HG02885 (cell line): ENCODE results near the gene NRP2.

Source experiments
- ATAC-seq: cut with Tn5 transposase; IDR thresholded peaks from one replicate; pipeline ENCODE4 v1.9.1; 2021; ENCODE audit warnings: mild to moderate bottlenecking; ENCODE audit not compliant: unreplicated experiment, poor library complexity

Gene NRP2

DNA sequence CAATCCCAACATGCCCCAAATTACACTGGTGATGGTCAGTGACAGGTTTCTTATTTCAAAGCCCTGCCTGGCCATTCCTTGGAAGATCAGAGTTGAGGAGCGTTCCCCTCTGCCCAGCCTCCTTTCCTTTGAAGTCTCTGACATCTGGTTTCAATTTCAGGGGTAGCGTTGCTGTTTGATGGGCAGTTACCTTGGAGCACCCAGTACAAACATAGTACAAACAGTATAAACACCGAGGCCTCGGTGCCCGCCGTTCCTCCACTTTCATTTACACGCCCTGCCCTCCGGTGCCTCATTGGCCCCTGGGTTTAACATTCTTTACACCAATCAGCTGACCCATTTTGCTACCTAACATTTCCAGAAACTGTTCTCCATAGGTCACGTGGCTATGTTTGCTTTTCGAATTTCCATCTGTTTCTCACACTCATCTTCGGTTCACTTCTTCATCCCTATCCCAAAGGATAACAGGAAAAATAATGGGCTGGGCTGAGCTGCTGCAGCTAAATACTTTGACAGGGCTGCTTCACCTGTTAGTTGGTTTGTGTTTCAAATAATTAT is 65.6 kb downstream of the NRP2 start:
- ATAC-seq: no peak

DNA sequence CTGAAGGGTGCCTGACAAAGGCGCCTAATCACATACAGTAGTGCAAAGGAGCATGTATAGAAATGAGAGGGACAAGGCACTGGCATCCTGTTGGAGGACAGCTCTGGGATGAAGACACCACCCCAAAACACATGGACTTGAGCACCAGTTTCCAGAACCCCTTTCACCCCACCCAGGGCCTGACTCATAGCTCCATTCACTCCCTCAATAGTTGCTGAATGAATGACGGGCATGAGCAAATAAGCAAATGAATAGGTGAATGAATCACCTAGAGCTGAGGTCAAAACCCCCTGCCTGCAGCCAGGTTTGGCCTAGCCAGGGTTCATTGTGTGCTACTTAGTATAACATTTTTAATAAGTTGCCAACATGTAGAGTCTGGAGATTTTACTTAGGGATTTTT is 66.3 kb downstream of the NRP2 start:
- no peak for ATAC-seq

GRCh38 chr2:205749078-205749477 is 66.8 kb downstream of the NRP2 start:
- ATAC-seq: no peak

DNA sequence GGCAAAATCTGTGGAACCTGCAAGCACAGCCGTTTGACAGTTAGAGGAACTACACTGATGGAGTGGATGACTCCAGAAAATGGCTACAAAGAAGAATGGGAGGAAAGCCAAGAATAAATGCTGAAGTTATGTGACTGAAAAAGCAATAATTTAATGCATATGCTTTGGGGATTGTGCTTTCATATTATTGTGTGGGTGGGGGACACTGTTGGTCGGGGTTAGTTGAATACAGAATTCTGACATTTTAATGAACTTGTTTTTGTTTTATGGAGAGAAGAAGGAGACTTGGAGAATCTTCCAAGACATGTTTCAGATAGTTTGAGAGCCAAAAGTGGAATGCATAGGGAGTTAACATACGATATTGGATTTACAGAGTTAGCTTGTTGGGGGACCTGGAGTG is 68.5 kb downstream of the NRP2 start:
- no peak for ATAC-seq

GRCh38 chr2:205751569-205752031 is 69.3 kb downstream of the NRP2 start:
- no peak for ATAC-seq

- no peak for ATAC-seq
These were observed 70.1 kb downstream of the NRP2 start for GRCh38 chr2:205752296-205752820.

GRCh38 chr2:205752924-205753323 is 70.6 kb downstream of the NRP2 start:
- no peak for ATAC-seq

GRCh38 chr2:205754285-205754923 is 72.1 kb downstream of the NRP2 start:
- no peak for ATAC-seq

DNA sequence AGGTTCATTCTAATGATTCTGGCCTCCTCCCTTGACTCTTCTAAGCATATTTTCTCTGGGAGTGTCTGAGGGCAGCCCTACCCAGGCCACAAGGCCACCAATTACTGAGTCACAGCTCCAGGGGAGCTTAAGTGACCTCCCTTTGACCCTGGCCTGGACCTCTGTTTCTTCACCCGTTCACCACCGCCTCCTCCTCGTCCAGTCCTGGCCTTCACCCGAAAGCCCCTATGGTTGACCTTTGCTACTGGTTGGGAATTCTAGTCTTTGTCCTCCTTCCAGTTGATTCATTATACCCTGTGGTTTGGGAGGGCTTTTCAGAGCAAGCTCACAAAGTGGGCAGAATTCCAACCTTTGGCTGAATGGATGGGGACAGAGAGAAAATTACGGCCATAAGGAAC is 72.6 kb downstream of the NRP2 start:
- no peak for ATAC-seq

DNA sequence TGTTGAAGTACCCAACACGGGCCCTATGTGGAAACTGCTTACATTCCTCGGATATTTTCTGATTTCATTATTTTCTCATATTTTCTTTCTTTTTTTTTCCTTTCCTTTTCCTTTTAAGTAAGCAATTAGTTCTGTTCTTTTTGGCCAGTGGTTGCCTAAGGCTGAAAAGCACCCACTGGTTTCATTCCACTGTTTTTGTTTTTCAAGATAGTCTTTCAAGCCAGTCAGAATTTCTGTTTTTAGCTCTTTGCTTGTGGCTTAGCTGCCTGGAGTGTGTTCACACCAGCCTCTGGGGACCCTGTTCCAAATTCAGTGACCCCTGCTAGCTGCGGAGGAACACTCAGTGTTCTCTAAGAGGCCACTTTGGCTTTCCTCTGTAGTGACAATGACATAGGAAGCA is 73.6 kb downstream of the NRP2 start:
- ATAC-seq: no peak

- ATAC-seq: no peak
These were observed 75.0 kb downstream of the NRP2 start for GRCh38 chr2:205757271-205757670.

- no peak for ATAC-seq
These were observed 75.8 kb downstream of the NRP2 start for GRCh38 chr2:205758051-205758450.

DNA sequence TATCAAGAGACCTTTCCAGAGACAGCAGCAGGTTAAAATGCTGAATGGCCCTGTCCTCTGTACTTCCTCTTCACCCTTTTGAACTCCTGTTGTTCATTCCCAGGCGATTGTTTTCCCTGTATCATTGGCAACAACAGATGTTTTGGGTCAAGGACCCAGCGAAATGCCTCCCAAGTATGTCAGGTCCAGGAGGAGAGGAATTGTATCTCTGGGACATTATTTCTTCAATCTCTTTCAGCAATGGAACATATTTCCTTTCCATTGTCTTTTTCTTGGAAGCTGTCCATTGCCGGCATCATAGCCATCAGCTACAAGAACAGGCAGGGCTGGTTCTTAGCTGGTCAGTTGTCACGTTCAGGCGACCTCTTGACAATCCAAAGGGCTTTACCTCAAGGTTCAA is 76.2 kb downstream of the NRP2 start:
- ATAC-seq: no peak

DNA sequence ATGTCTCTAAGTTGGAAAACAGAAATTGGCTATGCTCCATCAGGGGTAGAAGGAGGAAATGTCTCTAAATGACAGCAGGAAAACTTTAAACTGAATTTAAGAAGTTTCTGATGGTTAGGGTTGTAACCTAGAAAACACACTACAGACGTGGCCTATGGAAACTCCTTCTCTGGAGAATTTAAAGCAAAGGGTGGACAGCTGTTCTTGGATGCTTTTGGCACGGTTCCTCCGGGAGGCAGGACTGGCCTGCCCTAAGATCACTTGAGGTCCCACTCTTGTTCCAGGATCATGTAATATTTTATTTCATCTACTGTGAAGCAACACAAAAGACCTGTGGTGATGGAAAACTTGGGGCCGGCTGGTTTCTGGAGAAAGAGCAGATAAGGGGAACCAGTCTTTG is 77.0 kb downstream of the NRP2 start:
- ATAC-seq: no peak

DNA sequence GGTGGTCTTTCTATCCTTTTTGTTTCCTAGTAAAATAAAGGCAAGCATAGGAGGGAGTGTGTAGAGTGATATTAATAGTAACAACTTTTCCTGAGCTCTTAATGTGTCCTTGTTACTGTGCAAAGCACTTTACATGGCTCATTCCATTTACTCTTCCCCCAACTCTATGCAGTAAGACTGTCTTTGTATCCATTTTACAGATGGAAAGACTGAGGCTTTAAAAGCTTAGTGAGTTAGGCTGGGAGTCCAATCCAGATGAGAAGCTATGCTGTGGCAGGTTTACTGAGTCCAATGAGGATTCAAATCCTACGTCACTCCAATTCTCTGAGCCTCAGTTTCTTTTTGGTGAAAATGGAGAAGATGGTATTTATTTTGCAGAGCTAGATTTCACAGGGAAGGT is 77.4 kb downstream of the NRP2 start:
- ATAC-seq: no peak

DNA sequence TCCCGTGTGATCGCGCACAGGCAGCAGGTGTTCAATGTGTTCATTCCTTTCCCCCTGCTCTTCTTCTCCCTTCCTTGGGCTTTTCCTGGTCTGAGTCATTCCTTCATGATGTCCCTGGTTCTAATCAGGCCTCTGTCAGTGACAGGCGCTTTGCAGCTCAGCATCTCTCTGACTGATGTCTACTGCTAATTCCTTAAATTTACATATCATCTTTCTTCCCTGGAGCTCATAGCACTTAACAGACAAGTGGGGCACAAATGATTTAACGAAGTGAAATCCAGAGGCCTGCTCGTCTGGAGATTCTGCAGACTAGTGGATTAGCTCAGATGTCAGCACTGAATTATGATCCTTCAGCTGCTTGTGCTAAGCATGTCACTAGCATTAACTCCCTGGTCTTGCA is 77.9 kb downstream of the NRP2 start:
- ATAC-seq: no peak

- no peak for ATAC-seq
These were observed 79.1 kb downstream of the NRP2 start for GRCh38 chr2:205761421-205761820.

DNA sequence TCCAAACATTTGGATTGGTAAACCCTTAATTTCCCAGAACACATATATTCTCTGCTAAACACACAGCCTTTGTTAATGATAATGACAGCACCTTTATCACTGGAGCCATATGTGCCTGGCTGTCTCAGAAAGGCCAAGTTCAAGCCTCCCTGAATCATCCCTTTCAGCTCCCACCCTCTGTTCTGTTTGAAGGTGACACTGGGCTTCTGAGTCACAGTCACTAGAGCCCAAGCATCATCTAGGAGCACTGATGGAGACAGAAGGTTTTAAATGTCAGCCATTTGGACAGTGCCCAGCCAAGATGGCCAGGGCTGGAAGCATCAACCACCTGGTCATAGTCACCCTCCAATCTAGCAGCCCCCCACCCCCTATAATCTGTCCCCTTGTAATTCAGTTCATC is 80.6 kb downstream of the NRP2 start:
- no peak for ATAC-seq

- no peak for ATAC-seq
These were observed 81.5 kb downstream of the NRP2 start for GRCh38 chr2:205763708-205764211.

DNA sequence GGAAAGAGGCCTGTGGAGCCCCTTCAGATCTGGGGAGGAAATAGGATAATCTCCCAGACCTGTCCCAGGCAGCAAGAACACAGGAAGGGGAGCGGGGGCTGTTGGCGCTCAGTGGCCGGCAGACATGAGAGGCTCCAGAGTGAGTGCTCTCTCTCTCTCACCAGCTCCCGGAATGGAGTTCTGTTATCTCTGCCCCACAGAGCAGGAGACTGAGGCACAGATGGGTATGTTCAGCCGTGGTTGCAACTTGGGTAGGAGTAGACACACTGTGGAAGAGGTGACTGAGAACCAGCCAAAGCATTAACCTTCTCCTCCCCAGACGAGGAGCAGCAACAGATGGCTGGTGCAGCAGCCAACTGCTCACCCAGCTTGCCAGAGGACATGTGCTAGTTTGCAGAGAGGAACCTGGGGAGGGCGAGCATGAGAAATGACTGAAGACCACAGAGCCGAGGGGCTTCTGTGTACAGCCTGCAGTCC is 82.0 kb downstream of the NRP2 start:
- ATAC-seq: no peak

DNA sequence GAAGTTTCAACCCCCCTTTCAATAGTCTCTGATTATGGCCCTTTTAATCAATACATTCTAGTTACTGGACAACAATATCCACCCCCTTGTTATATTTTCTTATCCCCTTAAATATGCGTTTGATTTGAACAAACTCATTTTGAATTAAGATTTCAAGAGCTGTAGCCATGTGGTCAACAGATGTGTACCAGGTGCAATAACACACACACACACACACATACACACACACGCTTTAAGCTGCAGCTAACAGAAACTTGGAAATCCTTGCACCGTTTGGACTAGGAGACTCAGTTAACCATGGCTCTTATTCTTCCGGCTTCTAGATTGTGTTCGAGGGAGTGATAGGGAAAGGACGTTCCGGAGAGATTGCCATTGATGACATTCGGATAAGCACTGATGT is 82.8 kb downstream of the NRP2 start:
- ATAC-seq: no peak
